Astrocyte (in vitro differentiated cells and primary cell): ENCODE results near the gene SLC6A7.

ENCODE experiments used
- CTCF ChIP-seq: IDR thresholded peaks from 2 replicates; pipeline ENCODE4 v1.5.1; 2011; ENCODE audit warnings: low read depth, mild to moderate bottlenecking, inconsistent platforms, low read length, moderate library complexity; ENCODE audit not compliant: insufficient read depth
- EZH2 ChIP-seq: IDR thresholded peaks from 2 replicates; pipeline ENCODE4 v1.6.1; 2012; ENCODE audit warnings: mild to moderate bottlenecking, low read length, inconsistent platforms; ENCODE audit not compliant: insufficient read depth

- no peak for TF ChIP-seq CTCF
- no peak for TF ChIP-seq EZH2
Measured at GRCh38 chr5:150219142-150219541, 29.3 kb downstream of the SLC6A7 start.
